K562 (cell line): ENCODE data around the gene NAA80. TPM values are rescaled to one million over a fixed set of nuclear protein-coding genes. Genes with fewer than 3 reads are reported as not detected.
"Not testable (repeated sequence)": the region's sequence is repeated elsewhere in the genome, so short reads cannot be mapped to it uniquely, and the experiment has no call there.

Experiments used
- ATAC-seq: fragments of 200-7000 bp; cut with Tn5 transposase; 3 replicates; pipeline ENCODE4 v1.9.1; 2020; ENCODE audit warnings: moderate library complexity
- BruUV-seq: library from RNA; stranded (reverse); fragments of 400-500 nt; replicated peaks from 2 replicates; lab custom pipeline; 2021; lab: Mats Ljungman, UMichigan
- CTCF ChIA-PET: fragments of 300-600 bp; formaldehyde crosslinking; extraction: SDS; loops from one replicate; lab custom pipeline; 2021; ENCODE audit warnings: low intra/inter-chr PET ratio; lab: Yijun Ruan, JAX
- POLR2A ChIA-PET: fragments of 300-600, 350-650 bp; sonication (Branson Sonifier 250); formaldehyde crosslinking; extraction: SDS; loops from one replicate; lab custom pipeline; 2021; ENCODE audit warnings: antibody characterized with exemption, inconsistent platforms; lab: Yijun Ruan, JAX
- DNase-seq, 4 experiments: peaks; one replicate each; pipeline versions ENCODE4 v3.0.0 to v3.0.0-alpha.2; 2011 to 2018; ENCODE audit warnings: low spot score in 3 of 4, mixed read lengths in 3 of 4; ENCODE audit errors: extremely low read depth in 1 of 4
- FAIRE-seq: peaks from 2 replicates; lab custom pipeline; 2011; peaks lifted over from hg19 to GRCh38; lab: Jason Lieb, UNC
- H2AFZ ChIP-seq: 2 replicates; pipeline ENCODE4 v1.6.0; 2011; ENCODE audit warnings: low read depth, low read length, control low read depth, inconsistent platforms
- H3K27ac ChIP-seq: fragments of 200-600 bp; 3 replicates; pipeline ENCODE4 v1.8.0; 2011; ENCODE audit warnings: low read depth, mild to moderate bottlenecking, control low read depth, inconsistent platforms, low read length, moderate library complexity, mixed read lengths; ENCODE audit errors: extremely low read depth
- H3K27me3 ChIP-seq, 2 experiments: fragments of 300-600 bp in 1 of 2; 2 replicates in 1 of 2; 3 replicates in 1 of 2; pipeline versions ENCODE4 v1.6.0 to v1.8.0; 2011; ENCODE audit warnings: inconsistent platforms in 2 of 2, low read length in 2 of 2, mild to moderate bottlenecking in 1 of 2, mixed read lengths in 1 of 2, moderate library complexity in 1 of 2; ENCODE audit not compliant: control insufficient read depth in 2 of 2, insufficient read depth in 2 of 2
- H3K36me3 ChIP-seq: fragments of 300-600 bp; 3 replicates; pipeline ENCODE4 v1.8.0; 2011; ENCODE audit warnings: mild to moderate bottlenecking, low read length, inconsistent platforms; ENCODE audit not compliant: control insufficient read depth, insufficient read depth
- H3K4me1 ChIP-seq, 2 experiments: fragments of 200-600 bp in 1 of 2; replicated peaks in 1 of 2; 2 replicates in 1 of 2; 3 replicates in 1 of 2; pipeline versions ENCODE4 v1.5.1 to v1.8.0; 2011; ENCODE audit warnings: inconsistent platforms in 2 of 2, low read length in 2 of 2, mild to moderate bottlenecking in 1 of 2, mixed read lengths in 1 of 2, moderate library complexity in 1 of 2; ENCODE audit not compliant: control insufficient read depth in 2 of 2, insufficient read depth in 2 of 2
- H3K4me2 ChIP-seq: 2 replicates; pipeline ENCODE4 v1.6.1; 2011; ENCODE audit warnings: low read length, control low read depth, inconsistent platforms, mixed read lengths; ENCODE audit not compliant: insufficient read depth
- H3K4me3 ChIP-seq: fragments of 200-600 bp; sonication (generic), shearing (Covaris generic); 2 replicates; pipeline ENCODE4 v1.5.1; 2016; ENCODE audit warnings: control low read depth, inconsistent platforms
- H3K79me2 ChIP-seq: fragments of 200-600 bp; 3 replicates; pipeline ENCODE4 v1.8.0; 2011; ENCODE audit warnings: low read length, inconsistent platforms; ENCODE audit not compliant: control insufficient read depth, insufficient read depth
- H3K9ac ChIP-seq, 2 experiments: 2 replicates each; pipeline versions ENCODE4 v1.6.0 to v1.6.1; 2011; ENCODE audit warnings: low read depth in 2 of 2, low read length in 2 of 2, control low read depth in 1 of 2, inconsistent platforms in 1 of 2, mild to moderate bottlenecking in 1 of 2, mixed read lengths in 1 of 2; ENCODE audit not compliant: insufficient read depth in 1 of 2
- H3K9me1 ChIP-seq: one replicate; pipeline ENCODE4 v1.6.0; 2011; ENCODE audit warnings: inconsistent platforms, mild to moderate bottlenecking, low read length, moderate library complexity; ENCODE audit not compliant: control insufficient read depth, insufficient read depth
- H3K9me3 ChIP-seq: replicated peaks from 2 replicates; pipeline ENCODE4 v1.5.1; 2011; ENCODE audit warnings: low read depth, low read length, inconsistent platforms; ENCODE audit not compliant: control insufficient read depth, insufficient read depth
- H4K20me1 ChIP-seq: replicated peaks from 2 replicates; pipeline ENCODE4 v1.6.1; 2011; ENCODE audit warnings: low read length, inconsistent platforms, mixed read lengths; ENCODE audit not compliant: control insufficient read depth, insufficient read depth
- CLOCK ChIP-seq: fragments of 250-450 bp; sonication (Bioruptor Pico); IDR thresholded peaks from 2 replicates; pipeline ENCODE4 v1.4.0; 2020; ENCODE audit warnings: mild to moderate bottlenecking, moderate library complexity, borderline replicate concordance
- E2F6 ChIP-seq, 2 experiments: IDR thresholded peaks; 2 replicates each; pipeline ENCODE4 v1.6.1; 2011; ENCODE audit warnings: borderline replicate concordance in 1 of 2, control low read depth in 1 of 2, low read depth in 1 of 2, low read length in 1 of 2, mild to moderate bottlenecking in 1 of 2, mixed read lengths in 1 of 2, moderate library complexity in 1 of 2; ENCODE audit not compliant: insufficient read depth in 1 of 2, insufficient read length in 1 of 2, poor library complexity in 1 of 2, severe bottlenecking in 1 of 2; ENCODE audit errors: extremely low read depth in 1 of 2
- THAP12 ChIP-seq: fragments of 250-450 bp; sonication (Bioruptor Pico); IDR thresholded peaks from 2 replicates; pipeline ENCODE4 v1.9.0; 2021; ENCODE audit warnings: mild to moderate bottlenecking, inconsistent platforms
- ZNF384 ChIP-seq: IDR thresholded peaks from 2 replicates; pipeline ENCODE4 v1.6.1; 2012; ENCODE audit warnings: low read depth, low read length, improper control_type of control experiment
- WGBS: fragments of 100-300 bp; shearing (Covaris generic); methylation state at CpG from one replicate; pipeline ENCODE4 v1.1.6; 2016; ENCODE audit warnings: low coverage, mixed read lengths; ENCODE audit not compliant: insufficient coverage; ENCODE audit errors: missing lambda C conversion rate; 5-methylcytosine and 5-hydroxymethylcytosine counted together
- in situ Hi-C: fragments of 300-500 bp; cut with MboI; formaldehyde crosslinking; loops from 4 replicates; pipeline ENCODE4 v1.15.0; 2018; ENCODE audit warnings: inconsistent platforms, mixed read lengths
- intact Hi-C: fragments of 100-400 bp; cut with micrococcal nuclease; formaldehyde crosslinking; loops from 2 replicates; pipeline ENCODE4 v1.14.2; 2022
- polyA plus RNA-seq, 8 experiments: library from polyadenylated mRNA; depleted of rRNA in 4 of 8; stranded (reverse) in 5 of 8; unstranded in 3 of 8; fragments of >200 nt; fragmentation: Nextera tagmentation in 2 of 8; fragmentation: Illumina TruSeq in 1 of 8; extraction: Ambion mirVana in 2 of 8; extraction: Trizol in 1 of 8; gene quantifications; 2 replicates each; pipeline versions ENCODE4 v1.2.1 to v1.2.3, GENCODE V29; 2011 to 2014; ENCODE audit warnings: inconsistent platforms in 1 of 8, missing spikeins in 1 of 8
- total RNA-seq, 7 experiments: library from RNA; depleted of rRNA in 6 of 7; stranded (reverse); fragments of >200 nt in 6 of 7; fragmentation: Illumina TruSeq in 2 of 7; extraction: Trizol in 2 of 7; gene quantifications; 2 replicates each; pipeline versions ENCODE4 v1.2.1 to v1.2.3, GENCODE V29; 2011 to 2021; ENCODE audit warnings: low replicate concordance in 1 of 7

NAA80 gene
- total and polyA plus RNA-seq, 9 of the 15 experiments (the other 6 are each of a cell fraction or from before 2014, with no cell fraction given): 0.82 to 24.0 (median 8.6) TPM

GRCh38 chr3:50284121-50284520 lies 15.1 kb downstream of the NAA80 start:
- H2AFZ ChIP-seq, H3K4me2 ChIP-seq, H3K9ac ChIP-seq, H4K20me1 ChIP-seq, ATAC-seq, CTCF ChIA-PET, H3K9me3 ChIP-seq, DNase-seq, intact Hi-C loops, in situ Hi-C loops, H3K9me1 ChIP-seq, H3K27ac ChIP-seq, H3K4me3 ChIP-seq, BruUV-seq, H3K79me2 ChIP-seq, FAIRE-seq, H3K27me3 ChIP-seq: not testable (repeated sequence)
- 54% methylated on average over 3 of the region's 6 CpGs for WGBS
- peaks cover 0 to 13% of the 10 kb centered on the region in 2 experiments; a peak in 2 of 5 replicates for H3K4me1 ChIP-seq
- H3K36me3 ChIP-seq: peaks cover 32% of the 10 kb centered on the region; the same call in 2 of the 3 replicates
- POLR2A ChIA-PET: interaction anchor here (0.6 to 1.2 kb wide), 6 partner anchors 8 to 426 kb away, joined by 3 to 6 read pairs (median 4); partner anchors contain the start of genes IFRD2 and SEMA3B

GRCh38 chr3:50279255-50280016 lies 19.8 kb downstream of the NAA80 start:
- POLR2A ChIA-PET: interaction anchor here (0.6 to 1.7 kb wide), 5 partner anchors 12 to 49 kb away, joined by 3 to 8 read pairs (median 3); partner anchors contain the start of genes HYAL3, IFRD2, NAA80 and TUSC2
- FAIRE-seq: no peak
- in situ Hi-C loops: no loop called here

More at GRCh38 chr3:50279255-50280016, 19.8 kb downstream of the NAA80 start:
- Histone ChIP-seq H3K4me3 (no peak overlapping the region), H3K27ac (no peak overlapping the region), H2AFZ (peak overlapping the region; percentile 20; the same call in 1 of the 2 replicates), H3K4me2 (no peak overlapping the region), H3K79me2 (no peaks in the 10 kb centered on the region), H3K9ac (no peak overlapping the region; a peak in 1 of 4 replicates), H3K4me1 (peaks cover 0 to 17% of the 10 kb centered on the region in 2 experiments; a peak in 2 of 5 replicates), H3K27me3 (no peaks in the 10 kb centered on the region), H3K9me1 (no peaks in the 10 kb centered on the region), H3K36me3 (no peaks in the 10 kb centered on the region), H4K20me1 (no peaks in the 10 kb centered on the region), H3K9me3 (no peaks in the 10 kb centered on the region)
- no TSS peak for BruUV-seq
- ATAC-seq (peak; percentile 54), DNase-seq (no peak)
- CTCF ChIA-PET: interaction anchor here (0.7 kb wide), 1 partner anchor 31 kb away, joined by 4 read pairs; no protein-coding TSS in a partner anchor
- TF ChIP-seq CLOCK (CRISPR knock-in tag) (no peak), E2F6 (IDR thresholded peaks at IDR 0.05; ENCODE audit: borderline replicate concordance in 1 of 2, extremely low read depth in 1 of 2, insufficient read depth in 1 of 2, insufficient read length in 1 of 2, low read depth in 1 of 2, low read length in 1 of 2, poor library complexity in 1 of 2, severe bottlenecking in 1 of 2) (no peak), ZNF384 (peak; percentile 56), THAP12 (CRISPR knock-in tag) (no peak)
- intact Hi-C loops: no loop called here
- 62% methylated on average over 2 of the region's 8 CpGs for WGBS
